Islet precursor cell (in vitro differentiated cells): ENCODE data around the gene PPP1R16B.
A peak's percentile ranks its signal among the peaks of the same experiment; 100 is the strongest.

Source experiments
- DNase-seq: peaks from one replicate; pipeline ENCODE4 v3.0.0-alpha.2; 2018

The PPP1R16B gene

DNA sequence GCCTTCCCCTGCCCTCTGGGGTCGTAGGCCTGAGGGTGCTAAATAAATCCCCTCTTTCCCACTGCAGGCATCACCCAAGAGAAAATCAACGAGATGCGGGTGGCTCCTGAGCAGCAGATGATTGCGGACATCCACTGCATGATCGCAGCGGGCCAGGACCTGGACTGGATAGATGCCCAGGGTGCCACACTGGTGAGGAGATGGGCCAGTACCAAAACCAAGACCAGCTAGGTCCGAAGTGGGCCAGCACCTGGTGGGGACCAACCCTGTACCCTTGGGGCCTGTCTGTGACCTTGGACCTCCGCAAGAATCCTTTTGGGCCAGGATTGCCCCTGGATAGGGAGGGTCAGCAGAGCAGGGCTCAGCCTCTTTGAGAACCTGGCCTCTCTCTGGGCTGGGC, 97.1 kb downstream of the PPP1R16B start:
- no peak for DNase-seq

- no peak for DNase-seq
Measured at GRCh38 chr20:38903335-38903734, 97.8 kb downstream of the PPP1R16B start.

DNA sequence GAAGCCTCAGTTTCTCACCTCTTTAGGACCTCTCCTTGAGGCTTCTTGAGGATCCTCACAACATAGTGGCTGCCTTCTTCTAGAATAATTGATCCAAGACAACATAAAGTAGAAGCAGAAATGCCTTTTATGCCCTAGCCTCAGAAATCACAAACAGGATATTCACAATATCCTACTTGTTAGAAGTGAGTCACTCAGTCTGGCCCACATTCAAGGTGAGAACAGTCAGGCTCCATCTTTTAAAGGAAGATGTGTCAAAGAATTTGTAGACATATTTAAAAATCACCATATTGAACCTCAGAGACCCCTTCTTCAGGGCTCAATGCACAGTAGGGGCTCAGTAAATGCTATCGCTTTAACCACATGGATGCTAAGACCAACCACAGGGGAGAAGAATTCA, 99.9 kb downstream of the PPP1R16B start:
- DNase-seq, result no peak

- DNase-seq, result no peak
Measured at GRCh38 chr20:38907918-38908677, 102.6 kb downstream of the PPP1R16B start.

GRCh38 chr20:38915355-38915754, 109.9 kb downstream of the PPP1R16B start:
- DNase-seq, result no peak

DNA sequence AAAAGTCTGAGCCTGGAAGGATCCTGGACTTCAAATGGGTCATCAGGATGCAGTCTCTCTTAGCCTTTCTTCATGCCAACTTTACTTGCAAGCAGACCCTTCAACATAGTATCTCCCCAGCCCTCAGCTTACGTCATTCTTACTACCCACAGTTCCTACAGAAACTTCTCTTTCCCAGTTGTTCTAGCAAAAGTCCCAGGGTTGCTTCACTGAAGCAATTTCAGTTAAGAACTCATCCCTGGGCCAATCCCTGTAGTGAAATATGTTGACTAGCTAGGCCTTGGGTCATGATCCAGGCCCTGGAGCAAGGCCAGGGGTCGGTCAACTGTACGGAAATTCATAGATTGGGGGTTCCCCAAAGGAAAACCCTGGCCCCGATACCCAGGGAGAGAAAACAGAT, 112.2 kb downstream of the PPP1R16B start:
- no peak for DNase-seq

- no peak for DNase-seq
Measured at GRCh38 chr20:38918172-38918571, 112.7 kb downstream of the PPP1R16B start.

DNA sequence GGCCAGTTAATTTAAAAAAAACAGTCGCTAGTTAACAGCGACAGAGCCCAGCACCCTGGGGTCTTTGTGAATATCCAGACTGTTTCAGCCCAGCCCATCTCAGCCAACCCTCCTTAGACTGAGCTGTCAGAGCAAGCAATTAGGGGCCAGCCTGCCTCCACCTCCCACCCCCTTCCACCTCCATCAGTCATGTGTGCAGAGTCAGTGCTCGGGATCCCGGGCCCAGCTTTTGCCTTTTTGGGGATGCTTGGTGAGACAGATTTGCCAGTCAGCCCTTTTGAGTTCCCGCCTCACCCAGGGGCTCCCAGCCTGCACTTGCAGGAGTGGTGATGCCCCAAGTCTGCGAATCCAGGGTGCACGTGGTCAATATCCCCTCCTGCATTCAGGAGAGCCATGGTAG, 114.2 kb downstream of the PPP1R16B start:
- no peak for DNase-seq

DNA sequence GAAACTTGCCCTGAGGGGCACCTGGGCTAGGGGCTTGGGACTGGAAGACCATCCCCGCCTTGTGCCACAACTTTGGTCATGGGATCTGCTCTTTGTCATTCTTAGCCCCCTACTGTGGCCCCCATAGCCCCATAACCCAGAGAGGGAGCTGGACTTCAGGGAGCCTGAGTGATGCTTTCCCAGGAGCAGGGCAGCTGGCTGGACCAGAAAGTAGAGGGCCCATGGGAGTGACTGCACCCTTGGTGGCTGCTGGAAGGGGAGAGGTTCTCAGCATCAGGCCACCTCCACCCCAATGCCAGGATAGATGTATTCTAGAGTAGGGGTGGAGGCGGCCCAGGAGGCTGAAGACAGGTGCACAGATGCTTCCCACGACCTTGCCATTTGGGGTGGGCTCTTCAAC, 114.9 kb downstream of the PPP1R16B start:
- no peak for DNase-seq

GRCh38 chr20:38920851-38921250, 115.4 kb downstream of the PPP1R16B start:
- DNase-seq, result no peak

DNA sequence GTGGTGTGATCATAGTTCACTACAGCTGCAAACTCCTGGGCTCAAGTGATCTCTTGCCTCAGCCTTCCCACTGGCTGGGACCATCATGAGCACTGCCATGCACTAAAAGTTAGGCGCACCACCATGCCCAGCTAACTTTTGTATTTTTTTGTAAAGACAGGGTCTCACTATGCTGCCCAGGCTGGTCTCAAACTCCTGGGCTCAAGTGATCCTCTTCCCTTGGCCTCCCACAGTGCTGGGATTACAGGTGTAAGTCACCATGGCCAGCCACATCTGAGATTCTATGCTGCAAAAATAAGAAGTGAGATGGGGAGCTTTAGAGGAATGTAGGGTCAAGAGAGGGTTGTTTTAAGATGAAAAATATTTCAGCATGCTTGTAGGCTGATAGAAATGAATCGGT, 119.2 kb downstream of the PPP1R16B start:
- no peak for DNase-seq

DNA sequence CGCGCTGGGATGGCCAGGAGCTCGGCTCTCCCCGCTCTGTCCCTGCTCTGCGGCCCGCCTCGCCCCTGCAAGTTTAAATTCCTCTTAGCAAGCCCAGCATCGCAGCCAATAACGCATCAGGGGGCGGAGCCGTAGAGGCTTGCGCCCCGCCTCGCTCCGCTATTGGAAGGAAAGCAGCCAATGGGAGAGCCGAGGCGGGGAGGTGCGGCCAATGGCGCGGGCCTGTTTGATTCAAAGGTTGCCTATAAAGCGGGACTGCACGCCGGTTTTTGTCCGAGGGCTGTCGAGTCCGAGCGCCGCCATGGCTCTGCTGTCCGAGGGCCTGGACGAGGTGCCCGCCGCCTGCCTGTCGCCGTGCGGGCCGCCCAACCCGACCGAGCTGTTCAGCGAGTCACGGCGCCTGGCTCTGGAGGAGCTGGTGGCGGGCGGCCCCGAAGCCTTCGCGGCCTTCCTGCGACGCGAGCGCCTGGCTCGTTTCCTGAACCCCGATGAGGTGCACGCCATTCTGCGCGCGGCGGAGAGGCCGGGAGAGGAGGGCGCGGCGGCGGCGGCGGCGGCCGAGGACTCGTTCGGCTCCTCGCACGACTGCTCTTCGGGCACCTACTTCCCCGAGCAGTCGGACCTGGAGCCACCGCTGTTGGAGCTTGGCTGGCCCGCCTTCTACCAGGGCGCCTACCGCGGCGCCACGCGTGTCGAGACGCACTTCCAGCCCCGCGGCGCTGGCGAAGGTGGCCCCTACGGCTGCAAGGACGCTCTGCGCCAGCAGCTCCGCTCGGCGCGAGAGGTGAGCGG, 120.8 kb downstream of the PPP1R16B start, which contains the start of gene FAM83D:
FAM83D (plus strand) TSS at position 276 of the 792 bp plus-strand sequence; CDS start at position 302, 26 bp downstream.
- DNase-seq, result peak; percentile 99

DNA sequence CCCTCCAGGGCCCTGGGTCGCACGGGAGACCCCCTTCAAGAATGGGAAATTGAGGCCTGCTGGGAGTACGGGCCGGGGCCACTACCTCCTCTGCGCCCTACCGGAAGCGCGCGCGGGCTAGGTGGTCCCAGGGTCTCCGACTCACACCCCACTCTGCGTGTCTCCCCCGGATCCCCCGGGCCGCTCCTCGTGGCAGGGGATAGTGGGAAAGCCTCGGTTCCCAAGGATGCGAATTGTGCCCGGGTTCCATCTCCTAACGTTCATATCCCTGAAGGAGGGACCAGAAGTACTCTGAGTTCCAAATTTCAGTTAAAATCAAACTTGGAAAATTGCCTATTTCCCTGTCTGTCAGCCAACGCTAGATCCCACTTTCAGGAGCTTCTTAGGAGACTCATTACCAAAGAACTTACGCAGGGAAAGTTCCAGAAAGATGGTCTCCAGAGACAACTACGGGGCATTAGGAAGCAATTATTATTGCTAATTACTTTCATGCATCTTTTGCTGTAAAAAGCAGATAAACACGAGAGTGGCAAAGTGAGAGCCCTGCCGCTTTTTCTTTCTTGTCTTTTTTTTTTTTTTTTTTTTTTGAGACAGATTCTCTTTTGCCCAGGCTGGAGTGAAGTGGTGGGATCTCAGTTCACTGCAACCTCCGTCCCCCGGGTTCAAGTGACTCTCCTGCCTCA, 121.6 kb downstream of the PPP1R16B start:
- no peak for DNase-seq

GRCh38 chr20:38927902-38928578, 122.5 kb downstream of the PPP1R16B start:
- no peak for DNase-seq

DNA sequence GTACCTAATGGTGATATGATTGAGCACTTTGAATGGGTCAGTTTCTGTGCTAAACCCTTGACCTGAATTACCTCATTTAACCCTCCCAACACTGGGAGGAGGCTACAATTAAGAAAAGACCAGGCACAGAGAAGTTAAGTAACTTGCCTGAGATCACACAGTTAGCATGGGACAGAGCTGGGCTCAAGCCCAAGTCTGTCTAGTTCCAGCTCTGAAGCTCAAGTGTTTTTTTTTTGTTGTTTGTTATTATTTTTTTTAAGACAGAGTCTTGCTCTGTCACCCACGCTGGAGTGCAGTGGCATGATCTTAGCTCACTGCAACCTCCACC, 124.7 kb downstream of the PPP1R16B start:
- DNase-seq, result no peak

DNA sequence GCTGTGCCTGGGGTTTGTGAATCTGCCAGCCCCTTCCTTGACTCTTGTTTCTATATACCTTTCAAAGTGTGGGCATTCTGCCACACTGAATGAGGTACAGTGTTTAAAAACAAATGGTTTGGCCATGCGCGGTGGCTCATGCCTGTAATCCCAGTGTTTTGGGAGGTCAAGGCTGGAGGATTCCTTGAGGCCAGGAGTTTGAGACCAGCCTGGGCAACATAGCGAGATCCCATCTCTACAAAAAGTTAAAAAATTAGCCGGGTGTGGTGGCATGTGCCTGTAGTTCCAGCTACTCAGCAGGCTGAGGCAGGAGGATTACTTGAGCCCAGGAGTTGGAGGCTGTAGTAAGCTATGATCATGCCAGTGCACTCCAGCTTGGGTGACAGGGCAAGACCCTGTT, 126.5 kb downstream of the PPP1R16B start:
- DNase-seq, result peak; percentile 16

- peak; percentile 51 for DNase-seq
Measured at GRCh38 chr20:38932457-38933120, 127.1 kb downstream of the PPP1R16B start.

DNA sequence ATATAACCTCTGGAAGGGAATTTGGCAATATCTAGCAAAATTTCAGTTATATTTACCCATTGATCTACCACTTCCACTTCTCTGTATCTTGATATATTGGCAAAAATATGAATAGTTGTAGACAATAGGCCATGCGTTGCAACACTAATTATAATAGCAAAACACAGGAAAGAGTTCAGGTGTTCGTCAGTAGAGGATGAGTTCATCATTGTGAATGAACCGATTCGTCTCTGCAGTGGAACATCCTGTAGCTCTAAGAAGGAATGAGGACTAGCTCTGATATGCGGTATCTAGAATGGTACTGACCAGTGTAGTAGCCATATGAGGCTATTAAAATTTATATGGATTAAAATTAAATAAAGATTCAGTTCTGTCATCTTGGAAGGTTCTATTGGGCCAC, 129.0 kb downstream of the PPP1R16B start:
- DNase-seq, result no peak

- DNase-seq, result peak; percentile 53
Measured at GRCh38 chr20:38935285-38935684, 129.8 kb downstream of the PPP1R16B start.

GRCh38 chr20:38935967-38936407, 130.5 kb downstream of the PPP1R16B start:
- DNase-seq, result peak; percentile 79

DNA sequence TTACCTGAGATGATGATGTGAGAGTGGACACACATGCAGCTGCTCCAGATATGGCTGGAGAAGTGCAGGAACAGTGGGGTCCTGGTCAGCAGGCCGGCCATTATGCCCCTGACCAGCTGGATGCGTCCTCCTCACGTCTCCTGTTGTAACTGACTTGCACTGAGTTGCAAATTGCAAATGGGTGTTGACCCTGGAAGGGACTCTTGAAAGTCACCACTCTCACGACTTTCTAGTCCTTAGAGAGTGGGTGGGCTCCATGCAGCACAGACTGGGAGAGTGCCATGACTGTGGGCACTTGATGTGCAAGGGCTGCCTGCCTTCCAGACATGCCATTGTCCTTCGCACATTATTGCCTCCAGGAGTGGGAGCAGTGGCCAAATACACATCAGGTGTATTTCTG, 131.5 kb downstream of the PPP1R16B start:
- DNase-seq, result peak; percentile 36

GRCh38 chr20:38937978-38938473, 132.5 kb downstream of the PPP1R16B start:
- DNase-seq, result peak; percentile 14
